ENCODE results near the gene PAPLN.

PAPLN gene

DNA sequence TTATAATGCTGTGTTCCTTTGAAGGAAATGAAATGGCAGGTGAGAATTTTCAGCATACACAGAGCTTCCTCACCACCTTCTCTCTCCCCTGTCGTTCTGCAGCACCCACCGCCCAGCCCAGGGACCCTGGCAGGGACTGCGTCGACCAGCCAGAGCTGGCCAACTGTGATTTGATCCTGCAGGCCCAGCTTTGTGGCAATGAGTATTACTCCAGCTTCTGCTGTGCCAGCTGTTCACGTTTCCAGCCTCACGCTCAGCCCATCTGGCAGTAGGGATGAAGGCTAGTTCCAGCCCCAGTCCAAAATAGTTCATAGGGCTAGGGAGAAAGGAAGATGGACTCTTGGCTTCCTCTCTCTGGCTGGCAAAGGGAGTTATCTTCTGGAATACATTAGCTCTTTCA is 35.1 kb downstream of the PAPLN start:
- DNase-seq (ENCODE audit: low spot score) = no peak
- no peak overlapping the region for H3K27ac ChIP-seq
- H3K4me3 ChIP-seq = no peak overlapping the region
- TF ChIP-seq, protein P1, sequence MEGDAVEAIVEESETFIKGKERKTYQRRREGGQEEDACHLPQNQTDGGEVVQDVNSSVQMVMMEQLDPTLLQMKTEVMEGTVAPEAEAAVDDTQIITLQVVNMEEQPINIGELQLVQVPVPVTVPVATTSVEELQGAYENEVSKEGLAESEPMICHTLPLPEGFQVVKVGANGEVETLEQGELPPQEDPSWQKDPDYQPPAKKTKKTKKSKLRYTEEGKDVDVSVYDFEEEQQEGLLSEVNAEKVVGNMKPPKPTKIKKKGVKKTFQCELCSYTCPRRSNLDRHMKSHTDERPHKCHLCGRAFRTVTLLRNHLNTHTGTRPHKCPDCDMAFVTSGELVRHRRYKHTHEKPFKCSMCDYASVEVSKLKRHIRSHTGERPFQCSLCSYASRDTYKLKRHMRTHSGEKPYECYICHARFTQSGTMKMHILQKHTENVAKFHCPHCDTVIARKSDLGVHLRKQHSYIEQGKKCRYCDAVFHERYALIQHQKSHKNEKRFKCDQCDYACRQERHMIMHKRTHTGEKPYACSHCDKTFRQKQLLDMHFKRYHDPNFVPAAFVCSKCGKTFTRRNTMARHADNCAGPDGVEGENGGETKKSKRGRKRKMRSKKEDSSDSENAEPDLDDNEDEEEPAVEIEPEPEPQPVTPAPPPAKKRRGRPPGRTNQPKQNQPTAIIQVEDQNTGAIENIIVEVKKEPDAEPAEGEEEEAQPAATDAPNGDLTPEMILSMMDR (IDR thresholded peaks at IDR 0.05) = no peak

DNA sequence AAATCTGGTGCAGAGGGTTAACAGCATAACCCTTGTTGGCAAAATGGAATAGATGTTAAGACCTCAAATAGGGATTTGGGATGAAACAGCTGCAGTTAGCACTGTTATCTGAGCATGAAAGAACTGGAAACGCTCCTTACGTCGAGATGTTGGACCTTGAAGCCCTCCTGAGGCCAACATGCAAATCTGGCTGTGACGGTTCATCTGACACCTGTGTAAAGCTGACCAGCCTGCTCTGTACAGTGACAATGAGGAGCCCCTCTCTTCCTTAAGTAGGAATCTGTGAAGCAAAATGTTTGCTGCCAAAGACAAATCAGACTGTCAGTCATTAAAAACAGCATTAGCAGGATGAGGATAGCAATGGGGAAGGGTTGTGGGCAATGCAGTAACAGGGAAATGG is 36.5 kb downstream of the PAPLN start:
- TF ChIP-seq, protein P1 (IDR thresholded peaks at IDR 0.05) = no peak
- Histone ChIP-seq H3K4me3 (no peak overlapping the region), H3K27ac (no peak overlapping the region)
- DNase-seq (ENCODE audit: low spot score) = no peak

DNA sequence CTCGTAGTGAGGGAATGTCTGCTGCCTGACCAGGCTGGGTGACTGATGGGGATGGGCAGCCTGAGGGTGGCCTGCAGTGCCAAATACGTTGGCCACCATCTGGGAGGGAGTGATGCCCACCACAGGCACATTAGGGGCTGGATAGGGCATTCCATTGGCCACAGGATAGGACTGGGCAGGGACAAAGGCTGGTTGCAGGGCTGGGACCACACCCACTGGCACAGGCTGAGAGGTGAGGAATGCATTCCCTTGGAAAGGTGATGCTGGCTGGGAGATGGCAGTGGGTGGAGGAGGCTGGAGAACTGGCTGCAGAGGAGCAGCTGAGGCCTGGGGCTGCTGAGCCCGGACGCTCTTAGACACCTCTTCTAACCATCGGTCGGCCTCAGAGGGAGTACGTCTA is 39.5 kb downstream of the PAPLN start:
- DNase-seq (ENCODE audit: low spot score) = no peak
- TF ChIP-seq, protein P1 (IDR thresholded peaks at IDR 0.05) = no peak
- no peak overlapping the region for H3K27ac ChIP-seq
- H3K4me3 ChIP-seq = no peak overlapping the region

DNA sequence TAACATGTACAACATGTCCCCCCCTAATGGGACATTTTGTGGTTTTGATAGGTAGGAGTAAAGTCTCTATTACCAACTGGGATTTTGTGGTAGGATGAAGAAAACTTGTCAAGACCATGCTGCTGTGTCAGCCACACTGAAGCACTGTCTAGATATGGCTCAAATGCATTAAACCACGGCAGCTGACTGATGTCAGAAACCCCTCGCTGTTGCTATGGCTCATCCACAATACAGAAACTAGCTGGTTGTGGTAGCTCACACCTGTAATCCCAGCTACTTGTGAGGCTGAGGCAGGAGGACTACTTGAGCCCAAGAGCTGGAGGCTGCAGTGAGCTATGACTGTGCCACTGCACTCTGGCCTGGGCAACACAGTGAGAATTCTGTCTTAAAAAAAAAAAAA is 40.1 kb downstream of the PAPLN start:
- no peak overlapping the region for H3K27ac ChIP-seq
- no peak overlapping the region for H3K4me3 ChIP-seq
- no peak for DNase-seq (ENCODE audit: low spot score)
- TF ChIP-seq, protein P1 (IDR thresholded peaks at IDR 0.05) = no peak

DNA sequence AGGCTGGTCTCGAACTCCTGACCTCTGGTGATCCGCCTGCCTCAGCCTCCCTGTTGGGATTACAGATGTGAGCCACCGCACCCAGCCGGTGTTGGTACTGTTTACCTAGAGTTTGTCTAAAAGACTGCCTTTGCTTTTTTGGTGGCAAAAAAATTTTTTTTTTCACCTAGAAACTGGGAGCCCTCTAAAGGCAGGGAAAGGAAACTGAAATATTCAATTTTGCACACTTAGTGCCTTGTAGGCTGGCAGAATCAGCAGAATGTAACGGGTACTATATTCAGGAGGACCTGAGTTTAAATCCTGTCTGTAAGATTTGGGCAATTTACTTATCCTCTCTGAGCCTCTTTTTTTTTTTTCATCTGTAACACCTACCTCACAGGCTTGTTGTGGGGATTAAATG is 43.6 kb downstream of the PAPLN start:
- Histone ChIP-seq H3K27ac (no peak overlapping the region), H3K4me3 (no peak overlapping the region)
- no peak for DNase-seq (ENCODE audit: low spot score)
- TF ChIP-seq, protein P1 (IDR thresholded peaks at IDR 0.05) = no peak

GRCh38 chr14:73283608-73284379 is 46.5 kb downstream of the PAPLN start:
- Histone ChIP-seq H3K27ac (no peak overlapping the region), H3K4me3 (no peak overlapping the region)
- TF ChIP-seq, protein P1 (IDR thresholded peaks at IDR 0.05) = no peak
- no peak for DNase-seq (ENCODE audit: low spot score)

- Histone ChIP-seq H3K27ac (no peak overlapping the region), H3K4me3 (no peak overlapping the region)
- TF ChIP-seq, protein P1 (IDR thresholded peaks at IDR 0.05) = no peak
- DNase-seq (ENCODE audit: low spot score) = no peak
These were observed 48.7 kb downstream of the PAPLN start for GRCh38 chr14:73285979-73286378.

Measured in coronary artery (tissue), 2 donors.